Epithelial cell of esophagus (primary cell): Measurements from ENCODE around the gene ATCAY.

ENCODE experiments used
- DNase-seq: peaks from one replicate; pipeline ENCODE4 v3.0.0; 2010; ENCODE audit warnings: low read depth
- H3K4me3 ChIP-seq: 2 replicates; pipeline ENCODE4 v1.5.1; 2011; ENCODE audit warnings: mild to moderate bottlenecking, low read length, control low read depth
- CTCF ChIP-seq: IDR thresholded peaks from 2 replicates; pipeline ENCODE4 v1.5.1; 2011; ENCODE audit warnings: low read depth, mild to moderate bottlenecking, low read length, control low read depth, inconsistent platforms; ENCODE audit not compliant: insufficient read depth; ENCODE audit errors: missing control alignments

ATCAY gene, protein sequence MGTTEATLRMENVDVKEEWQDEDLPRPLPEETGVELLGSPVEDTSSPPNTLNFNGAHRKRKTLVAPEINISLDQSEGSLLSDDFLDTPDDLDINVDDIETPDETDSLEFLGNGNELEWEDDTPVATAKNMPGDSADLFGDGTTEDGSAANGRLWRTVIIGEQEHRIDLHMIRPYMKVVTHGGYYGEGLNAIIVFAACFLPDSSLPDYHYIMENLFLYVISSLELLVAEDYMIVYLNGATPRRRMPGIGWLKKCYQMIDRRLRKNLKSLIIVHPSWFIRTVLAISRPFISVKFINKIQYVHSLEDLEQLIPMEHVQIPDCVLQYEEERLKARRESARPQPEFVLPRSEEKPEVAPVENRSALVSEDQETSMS

GRCh38 chr19:3880471-3881271 is at the start of gene ATCAY:
Gene ATCAY (plus strand): TSS chr19:3880685. CDS start chr19:3885768, 5,083 bp downstream.
- DNase-seq = no peak
- no peak within 1 kb of the TSS for H3K4me3 ChIP-seq
- no peak for TF ChIP-seq CTCF

DNA sequence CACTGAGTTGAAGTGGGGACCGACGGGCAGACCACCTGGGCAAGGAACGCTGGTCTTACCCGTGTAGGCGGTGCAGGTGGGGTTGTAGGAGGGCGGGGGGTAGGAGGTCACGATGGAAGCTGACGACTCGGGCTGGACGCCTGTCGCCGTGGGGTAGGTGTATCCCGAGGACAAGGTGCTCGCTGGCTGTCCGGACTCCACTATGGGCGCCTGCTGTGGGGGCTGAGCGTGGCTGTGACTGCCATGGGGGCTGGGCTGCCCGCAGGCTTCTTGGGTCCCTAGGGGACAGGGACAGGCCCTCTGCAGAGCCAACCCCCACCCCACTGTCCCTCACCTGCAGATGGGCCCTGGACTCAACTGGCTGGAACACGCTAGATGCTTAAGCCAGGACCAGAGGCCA is 48.9 kb upstream of the ATCAY start:
- no peak overlapping the region for H3K4me3 ChIP-seq

GRCh38 chr19:3832001-3832400 is 48.5 kb upstream of the ATCAY start:
- no peak for DNase-seq
- TF ChIP-seq CTCF = no peak
- H3K4me3 ChIP-seq = no peak overlapping the region

More for the DNA sequence above, 48.9 kb upstream of the ATCAY start:
- TF ChIP-seq CTCF = no peak
- no peak for DNase-seq

- TF ChIP-seq CTCF = no peak
- no peak for DNase-seq
- no peak overlapping the region for H3K4me3 ChIP-seq
Measured at GRCh38 chr19:3833578-3834348, 46.7 kb upstream of the ATCAY start.

DNA sequence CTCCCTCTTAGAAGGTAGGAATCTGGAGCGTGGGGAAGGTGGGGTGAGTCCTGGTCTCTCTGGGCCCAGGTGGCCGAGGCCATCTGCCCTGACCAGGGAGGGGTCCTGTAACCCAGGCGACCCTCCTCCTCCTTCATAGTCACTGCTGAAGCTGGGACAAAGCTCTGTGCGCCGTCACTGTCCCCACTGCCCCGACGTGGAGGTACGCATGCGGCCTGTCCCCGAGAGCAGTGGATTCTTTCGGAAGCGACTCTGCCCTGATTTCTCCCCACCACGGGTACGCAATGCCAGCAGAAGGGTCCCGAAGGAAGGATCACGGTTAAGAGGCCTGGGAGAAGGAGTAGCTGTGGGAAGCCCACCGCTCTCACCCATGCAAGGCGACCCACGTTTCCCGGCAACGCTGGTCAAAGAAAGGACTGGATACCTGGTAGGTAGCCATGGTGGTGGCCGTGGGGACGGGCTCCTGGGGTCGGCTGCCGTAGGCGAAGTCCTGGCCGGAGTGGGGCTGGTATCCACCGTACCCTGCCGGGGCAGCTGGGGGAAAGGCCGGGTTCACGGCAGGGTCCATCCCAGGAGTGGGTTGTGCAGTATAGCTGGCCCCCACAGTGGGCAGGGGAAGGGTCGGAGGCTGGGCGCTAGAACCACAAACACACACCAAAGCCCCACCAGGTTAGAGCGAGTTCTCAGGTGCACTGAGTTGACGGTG is 46.0 kb upstream of the ATCAY start:
- TF ChIP-seq CTCF = no peak
- no peak overlapping the region for H3K4me3 ChIP-seq
- no peak for DNase-seq

GRCh38 chr19:3835055-3835435 is 45.4 kb upstream of the ATCAY start:
- no peak for DNase-seq
- no peak for TF ChIP-seq CTCF
- H3K4me3 ChIP-seq = no peak overlapping the region
